Kidney glomerular epithelial cell (primary cell): ENCODE data around the gene PRR5.

ENCODE experiments used
- DNase-seq: peaks from one replicate; lab custom pipeline; 2025; lab: John Stamatoyannopoulos, UW

The PRR5 gene

GRCh38 chr22:44758344-44758973 lies 56.5 kb downstream of the PRR5 start:
- peak; percentile 51 for DNase-seq

GRCh38 chr22:44759001-44759400 lies 57.0 kb downstream of the PRR5 start:
- no peak for DNase-seq

- no peak for DNase-seq
Measured at GRCh38 chr22:44759430-44760310, 57.7 kb downstream of the PRR5 start.

- no peak for DNase-seq
Measured at GRCh38 chr22:44760476-44760875, 58.5 kb downstream of the PRR5 start.

GRCh38 chr22:44761025-44761424 lies 59.0 kb downstream of the PRR5 start:
- no peak for DNase-seq

GRCh38 chr22:44764373-44764772 lies 62.4 kb downstream of the PRR5 start:
- no peak for DNase-seq

- no peak for DNase-seq
Measured at GRCh38 chr22:44764974-44765373, 63.0 kb downstream of the PRR5 start.

- DNase-seq: no peak
Measured at GRCh38 chr22:44765571-44766285, 63.7 kb downstream of the PRR5 start.

GRCh38 chr22:44773082-44773481 lies 71.1 kb downstream of the PRR5 start:
- no peak for DNase-seq

- DNase-seq: no peak
Measured at GRCh38 chr22:44775862-44776261, 73.9 kb downstream of the PRR5 start.

- DNase-seq: no peak
Measured at GRCh38 chr22:44776605-44777363, 74.8 kb downstream of the PRR5 start.

- DNase-seq: no peak
Measured at GRCh38 chr22:44777364-44777755, 75.4 kb downstream of the PRR5 start.

- DNase-seq: no peak
Measured at GRCh38 chr22:44780876-44781449, 79.0 kb downstream of the PRR5 start.

GRCh38 chr22:44782363-44782963 lies 80.5 kb downstream of the PRR5 start:
- no peak for DNase-seq

- no peak for DNase-seq
Measured at GRCh38 chr22:44783091-44783490, 81.1 kb downstream of the PRR5 start.

- DNase-seq: no peak
Measured at GRCh38 chr22:44783581-44783980, 81.6 kb downstream of the PRR5 start.

GRCh38 chr22:44786136-44786535 lies 84.1 kb downstream of the PRR5 start:
- DNase-seq: no peak

- DNase-seq: no peak
Measured at GRCh38 chr22:44786610-44787009, 84.6 kb downstream of the PRR5 start.
